HG02571 (cell line): ENCODE data around the gene PTPRM.

Source experiments
- ATAC-seq: cut with Tn5 transposase; IDR thresholded peaks from one replicate; pipeline ENCODE4 v1.9.1; 2021; ENCODE audit warnings: mild to moderate bottlenecking, moderate library complexity; ENCODE audit not compliant: unreplicated experiment

Gene PTPRM

DNA sequence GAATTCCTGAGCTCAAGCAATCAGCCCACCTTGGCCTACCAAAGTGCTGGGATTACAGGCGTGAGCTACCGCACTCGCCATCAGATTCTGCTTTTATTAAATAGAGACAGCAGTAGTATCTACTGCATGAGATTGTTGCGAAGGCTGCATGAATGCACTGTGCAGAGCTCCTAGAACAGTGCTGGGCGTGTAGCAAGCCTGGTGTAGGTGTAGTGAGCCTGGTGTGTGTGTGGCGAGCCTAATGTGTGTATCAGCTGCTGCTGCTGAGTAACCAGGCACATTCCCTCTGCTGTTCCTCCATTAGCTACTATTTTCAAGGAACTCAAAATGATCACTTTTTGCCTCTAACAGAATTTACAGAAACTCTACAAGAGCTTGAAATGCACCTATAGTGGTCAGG is 57.6 kb downstream of the PTPRM start:
- no peak for ATAC-seq

DNA sequence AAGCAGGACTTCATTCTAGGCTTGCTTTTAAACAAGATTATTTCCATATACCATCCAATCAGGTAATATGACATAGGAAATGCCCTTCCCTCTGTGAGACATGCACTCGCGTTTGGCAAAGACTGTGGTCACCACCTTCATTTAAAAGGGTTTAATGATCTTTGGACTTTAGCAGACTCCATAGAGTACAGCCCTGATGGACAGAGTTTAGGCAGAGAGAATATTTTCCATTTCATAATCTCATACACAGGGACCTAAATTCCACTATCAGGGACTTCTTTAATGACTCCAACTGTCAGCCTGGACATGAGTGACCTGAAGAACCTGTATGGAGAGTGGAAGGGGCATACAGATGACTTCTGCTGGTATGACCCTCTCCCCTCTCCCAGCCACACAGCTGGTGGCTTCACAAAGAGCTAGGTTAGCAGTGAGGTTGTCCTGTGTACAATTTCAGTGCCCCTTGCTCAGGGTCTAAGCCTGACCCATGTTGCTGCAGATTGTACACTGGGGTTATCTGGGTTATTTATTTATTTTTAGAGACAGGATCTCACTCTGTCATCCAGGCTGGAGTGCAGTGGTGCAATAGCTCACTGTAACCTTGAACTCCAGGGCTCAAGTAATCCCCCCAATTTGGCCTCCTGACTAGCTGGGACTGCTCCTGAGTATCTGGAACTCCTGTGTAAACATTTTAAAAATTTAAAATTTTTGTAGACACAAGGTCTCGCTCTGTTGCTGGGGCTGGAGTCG is 59.2 kb downstream of the PTPRM start:
- ATAC-seq: no peak

DNA sequence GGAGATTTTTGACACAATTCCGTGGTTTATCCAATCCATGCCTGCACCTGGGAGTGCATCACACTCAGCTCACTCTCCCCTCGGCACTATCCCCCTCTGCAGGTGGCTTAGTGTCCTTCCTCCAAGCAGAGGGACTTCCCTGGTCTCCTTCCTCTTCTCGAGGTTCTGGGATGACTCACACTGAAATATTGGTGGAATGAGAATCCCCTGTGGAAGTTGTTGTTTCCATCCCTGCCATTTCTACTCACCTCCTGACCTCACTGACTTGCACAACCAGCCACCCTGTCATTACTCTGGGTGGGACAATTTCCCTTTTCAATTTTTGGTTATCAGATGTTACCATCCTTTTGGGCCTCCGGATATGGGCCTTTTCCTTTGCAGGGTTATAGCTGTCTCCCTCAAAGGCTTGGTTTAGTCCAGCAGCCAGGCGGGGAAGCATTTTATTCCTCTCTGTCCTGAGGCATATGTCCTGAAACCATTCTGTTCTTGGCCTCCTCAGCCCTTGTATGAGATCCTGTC is 59.9 kb downstream of the PTPRM start:
- ATAC-seq: no peak

DNA sequence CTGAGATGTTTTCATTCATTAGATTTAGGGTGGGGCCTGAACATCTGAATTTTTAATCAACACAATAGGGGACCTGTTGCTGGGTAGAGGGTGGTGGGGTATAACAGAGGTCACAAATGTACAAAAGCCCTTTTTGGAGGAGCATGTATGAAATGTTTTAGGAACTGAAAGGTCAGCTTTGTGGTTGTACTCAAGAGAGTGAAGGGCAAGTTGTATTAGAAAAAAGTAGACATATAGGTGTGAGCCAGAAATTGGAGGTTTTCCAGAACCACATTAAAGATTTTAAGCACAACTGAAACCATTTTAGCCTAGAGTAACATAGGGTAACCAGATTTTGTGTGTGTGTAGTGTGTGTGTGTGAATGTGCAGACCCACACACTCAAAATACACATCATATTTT is 62.3 kb downstream of the PTPRM start:
- no peak for ATAC-seq

DNA sequence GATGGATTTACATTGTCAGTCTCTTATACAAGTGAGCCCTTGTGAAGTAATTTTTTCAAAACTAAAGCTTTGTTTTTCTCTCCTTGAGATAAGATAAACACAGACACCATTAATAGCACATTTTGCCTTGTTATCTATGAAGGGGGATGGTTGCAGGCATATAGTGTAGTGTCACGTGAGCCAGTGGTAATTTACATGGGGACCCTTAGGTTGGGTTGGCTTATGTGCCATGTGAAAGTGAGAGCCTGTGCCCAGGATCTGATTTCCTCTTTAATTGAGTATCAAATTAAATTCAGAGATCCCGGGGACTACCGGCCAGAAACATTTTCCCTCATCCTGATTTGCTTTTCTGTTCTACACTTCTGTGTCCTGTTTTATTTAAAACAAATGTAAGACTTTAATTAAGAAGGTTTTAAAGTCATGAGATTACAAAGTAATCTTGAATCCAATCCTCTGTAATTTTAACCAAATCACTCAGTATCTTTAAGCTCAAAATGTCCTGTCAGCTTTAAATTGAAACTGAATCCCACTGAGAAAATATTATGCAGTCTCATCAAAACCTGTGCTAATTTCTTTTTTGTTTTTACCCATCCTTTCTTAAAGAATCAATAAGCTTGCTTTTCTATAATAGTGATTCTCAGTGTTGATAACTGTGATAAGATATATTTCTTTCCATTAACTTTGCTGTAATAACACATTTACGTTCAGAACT is 63.8 kb downstream of the PTPRM start:
- no peak for ATAC-seq

DNA sequence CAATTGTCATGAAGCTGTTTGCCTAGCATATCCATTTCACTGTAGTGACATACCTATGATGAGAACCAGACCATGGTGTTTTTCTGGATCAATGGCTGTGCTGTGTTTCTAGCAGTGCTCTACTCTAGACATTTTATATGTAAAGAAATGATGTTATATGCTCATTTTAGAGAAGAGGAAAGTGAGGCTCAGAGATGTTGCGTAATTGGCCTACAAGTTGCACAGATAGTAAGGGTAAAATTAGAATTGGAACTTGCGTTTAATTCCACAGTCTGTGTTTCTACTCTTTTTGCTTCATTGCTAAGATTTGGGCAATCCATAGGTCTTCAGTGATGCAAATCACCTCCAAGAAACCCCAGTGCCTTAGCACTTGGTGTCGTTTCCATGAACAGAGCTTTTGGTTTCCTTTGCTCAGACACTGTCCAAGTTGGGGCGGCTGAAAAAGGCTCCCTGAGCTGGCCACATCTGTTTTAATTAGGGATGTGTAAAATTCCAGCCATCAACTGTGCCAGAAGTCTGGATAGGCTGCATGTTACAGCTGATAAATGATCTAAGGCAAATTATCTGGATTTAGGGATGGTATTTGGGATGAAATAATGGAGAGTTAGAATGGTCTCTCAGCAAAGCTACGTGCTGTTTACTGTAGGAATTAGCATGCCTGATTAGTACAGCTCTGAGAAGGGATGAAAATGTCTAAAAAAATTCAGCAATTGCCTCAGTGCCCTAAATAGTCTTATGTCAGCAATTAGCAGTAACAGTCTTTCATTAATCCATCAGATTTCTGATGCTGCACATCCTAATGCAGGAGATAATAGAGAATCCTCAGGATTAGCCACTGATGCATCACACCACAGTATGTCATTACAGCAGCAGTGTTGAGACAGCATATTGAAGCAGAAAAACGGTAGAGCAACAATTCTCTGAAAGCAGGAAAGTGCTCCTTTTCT is 65.3 kb downstream of the PTPRM start:
- ATAC-seq: no peak

DNA sequence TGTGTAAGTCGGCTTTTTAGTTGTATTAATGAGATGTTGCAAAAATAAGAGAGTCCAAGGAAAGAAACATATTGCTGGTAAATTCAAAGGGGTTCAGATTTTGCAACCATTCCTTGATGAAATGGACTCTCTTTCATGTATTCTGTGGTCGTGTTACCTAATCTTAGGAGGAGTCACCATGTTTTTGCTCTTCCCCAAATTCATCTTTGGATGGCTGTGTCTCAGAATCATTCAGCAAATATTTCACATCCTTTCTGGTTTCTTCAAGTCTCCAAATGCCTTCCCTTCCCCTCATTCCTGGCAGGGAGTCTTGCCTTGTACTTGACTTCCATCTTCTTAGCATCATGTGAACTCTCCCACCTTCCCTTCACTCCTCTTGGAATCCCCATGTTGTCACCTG is 66.1 kb downstream of the PTPRM start:
- no peak for ATAC-seq

DNA sequence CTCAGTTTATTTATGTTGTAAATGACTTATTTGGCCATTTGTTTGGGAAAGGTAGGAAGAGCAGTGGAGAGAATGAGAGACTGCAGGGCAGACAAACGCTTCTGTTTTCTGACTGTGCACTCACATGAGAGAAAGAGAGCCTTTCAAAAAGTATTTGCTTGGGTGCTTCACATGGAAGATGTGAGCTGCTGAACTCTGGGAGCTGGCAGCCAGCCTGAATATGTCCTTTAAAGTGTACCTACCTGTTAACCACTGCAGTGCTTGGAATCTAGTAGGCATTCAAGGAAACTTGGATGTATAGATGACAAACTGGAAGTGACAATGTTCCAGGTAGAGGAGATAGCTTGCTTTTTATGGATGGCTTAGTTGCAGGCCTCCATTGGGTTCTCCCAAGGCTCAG is 68.8 kb downstream of the PTPRM start:
- ATAC-seq: no peak

DNA sequence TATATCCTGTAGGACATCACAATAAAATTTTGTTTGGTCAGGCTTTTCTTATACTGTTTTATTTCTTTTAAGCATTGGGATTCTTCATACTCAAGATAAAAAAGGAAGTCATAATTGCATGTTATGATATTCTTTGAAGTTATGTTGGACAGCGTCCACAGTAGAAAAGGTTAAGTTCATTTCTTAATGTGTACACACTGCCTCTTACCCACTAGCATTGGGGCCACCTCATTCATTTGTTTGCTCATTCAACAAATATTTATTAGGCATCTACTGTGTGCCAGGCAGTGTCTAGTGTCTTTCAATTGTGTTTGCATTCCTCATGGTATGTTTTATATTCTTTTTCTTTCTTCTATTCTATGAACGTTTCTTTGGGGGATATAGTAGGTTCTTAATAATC is 70.2 kb downstream of the PTPRM start:
- ATAC-seq: no peak

DNA sequence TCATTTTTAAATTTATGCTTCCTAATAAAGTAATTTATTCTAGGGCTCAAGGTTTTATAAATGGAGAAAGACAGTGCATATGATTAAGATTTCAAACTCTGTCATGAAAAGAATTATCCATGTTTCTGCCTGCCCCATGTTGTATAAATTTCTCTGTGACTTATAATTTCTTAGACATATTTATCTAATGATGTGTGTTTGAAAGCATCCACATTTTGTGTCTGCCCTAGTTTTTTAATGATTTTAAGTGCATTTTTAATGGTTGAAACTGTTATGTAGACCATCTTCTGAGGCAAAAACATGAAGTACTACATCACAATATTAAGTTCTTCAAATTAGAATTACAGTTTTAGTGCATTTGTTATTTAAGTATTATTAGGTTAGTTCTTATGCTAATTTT is 71.2 kb downstream of the PTPRM start:
- no peak for ATAC-seq

DNA sequence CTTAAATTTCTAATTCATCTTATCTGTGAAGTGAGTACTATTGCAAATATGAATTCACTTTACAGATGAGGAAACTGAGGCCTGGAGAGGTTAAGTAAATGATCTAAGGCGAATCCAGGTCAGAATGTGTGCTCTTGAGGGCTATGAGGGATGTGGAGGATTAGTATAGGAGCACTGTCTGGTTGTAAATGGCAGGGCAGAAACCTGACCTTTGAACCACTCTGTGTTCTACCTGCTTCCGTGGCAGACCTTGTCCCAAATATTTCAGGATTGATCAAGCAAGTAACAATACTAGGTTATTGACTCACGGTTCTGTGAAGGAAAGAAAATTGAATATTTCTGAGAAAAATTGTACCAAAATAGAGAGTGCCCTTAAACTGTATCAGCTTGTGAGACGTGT is 74.7 kb downstream of the PTPRM start:
- no peak for ATAC-seq

DNA sequence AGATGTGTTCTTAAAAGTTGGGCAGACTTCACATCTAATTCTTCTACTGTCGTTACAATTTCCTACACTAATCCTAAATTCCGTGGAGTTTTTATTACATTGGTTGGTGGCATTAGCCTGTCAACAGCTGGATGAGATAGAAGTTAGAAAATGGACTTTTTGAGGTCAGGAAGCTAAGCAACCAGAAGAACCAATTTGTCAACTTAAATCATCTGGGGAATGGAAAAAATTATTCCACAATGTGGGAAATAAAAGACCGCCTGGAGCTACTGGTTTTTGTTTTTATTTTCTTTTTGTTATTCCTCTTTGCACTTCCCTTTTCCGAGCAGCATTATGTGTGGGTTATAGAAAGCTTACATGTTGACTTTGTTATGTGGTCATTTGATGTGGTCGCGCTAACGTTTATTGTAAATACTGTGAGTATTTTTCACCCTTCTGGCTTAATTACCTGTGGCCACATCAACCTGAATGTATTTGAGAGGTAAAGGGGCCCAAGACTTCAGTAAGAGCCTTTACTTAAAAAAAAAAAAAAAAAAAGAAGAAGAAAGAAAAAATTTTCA is 75.3 kb downstream of the PTPRM start:
- no peak for ATAC-seq

DNA sequence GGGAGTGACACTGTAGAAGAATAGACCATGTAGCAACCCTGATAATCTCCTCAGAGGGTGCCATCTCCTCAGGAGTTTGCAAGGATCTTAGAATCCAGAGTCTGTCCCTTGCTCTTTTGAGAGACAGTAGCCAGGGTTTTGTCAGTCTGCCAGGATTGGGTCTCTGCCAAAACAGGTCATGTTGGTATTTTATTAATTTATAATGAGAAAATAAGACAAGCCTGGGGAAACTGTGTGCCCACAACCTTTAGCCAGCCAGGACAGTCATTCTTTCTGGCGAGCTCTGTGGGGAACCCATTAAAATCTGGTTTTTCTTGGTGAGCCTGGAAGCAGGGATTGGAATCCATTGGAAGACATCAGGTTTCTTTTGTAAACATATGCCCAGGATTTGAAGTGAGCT is 78.6 kb downstream of the PTPRM start:
- ATAC-seq: no peak

DNA sequence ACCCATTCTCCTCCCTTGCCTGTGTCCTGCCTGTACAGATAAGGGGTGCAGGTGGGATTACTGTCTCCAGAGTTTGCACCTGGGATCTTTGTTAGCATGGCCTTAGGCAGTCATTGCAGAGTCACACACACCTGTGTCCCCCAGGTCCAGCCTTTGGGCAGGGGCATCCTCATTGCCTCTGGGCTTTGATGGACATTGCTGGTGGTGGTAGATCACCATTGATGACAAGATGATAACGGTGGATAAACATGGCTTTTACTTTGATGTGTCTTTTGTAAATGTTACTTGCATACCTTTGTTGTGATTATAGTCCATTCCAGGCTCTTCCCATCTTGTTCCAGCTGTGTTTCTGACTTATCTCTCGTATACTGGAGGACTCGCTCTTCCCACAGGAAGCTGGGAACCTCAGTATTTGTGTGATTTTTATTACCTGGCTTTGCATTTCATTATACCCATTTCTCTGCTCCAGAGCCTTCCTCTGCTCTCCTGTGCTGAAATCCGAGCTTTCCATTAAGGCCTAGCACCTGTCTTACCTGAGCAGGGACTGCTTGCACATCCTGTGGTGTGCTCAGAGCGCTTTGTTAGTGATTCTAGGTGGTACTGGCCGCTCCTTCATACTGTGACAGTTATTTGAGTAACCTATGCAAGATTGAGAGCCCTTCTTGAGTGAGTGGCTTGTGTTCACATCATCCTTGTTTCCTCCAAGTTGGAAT is 79.2 kb downstream of the PTPRM start:
- no peak for ATAC-seq

DNA sequence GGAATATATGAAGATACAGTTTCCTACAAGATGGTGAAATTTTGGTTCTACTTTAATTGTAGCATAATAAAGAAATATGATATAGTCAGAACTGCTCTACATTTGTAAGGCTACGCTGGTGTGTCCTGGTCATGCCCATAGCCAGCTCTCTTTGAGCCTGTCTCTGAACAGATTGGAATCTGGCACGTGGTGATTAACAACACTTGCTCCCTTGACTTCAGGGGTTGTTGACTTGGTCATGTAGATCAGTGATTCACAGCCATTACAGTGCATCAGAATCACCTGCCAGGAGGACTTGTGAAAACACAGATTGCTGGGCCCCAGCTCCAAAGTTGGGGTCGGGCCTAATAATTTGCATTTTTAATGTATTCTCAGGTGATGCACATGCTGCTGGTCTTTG is 80.4 kb downstream of the PTPRM start:
- ATAC-seq: no peak

DNA sequence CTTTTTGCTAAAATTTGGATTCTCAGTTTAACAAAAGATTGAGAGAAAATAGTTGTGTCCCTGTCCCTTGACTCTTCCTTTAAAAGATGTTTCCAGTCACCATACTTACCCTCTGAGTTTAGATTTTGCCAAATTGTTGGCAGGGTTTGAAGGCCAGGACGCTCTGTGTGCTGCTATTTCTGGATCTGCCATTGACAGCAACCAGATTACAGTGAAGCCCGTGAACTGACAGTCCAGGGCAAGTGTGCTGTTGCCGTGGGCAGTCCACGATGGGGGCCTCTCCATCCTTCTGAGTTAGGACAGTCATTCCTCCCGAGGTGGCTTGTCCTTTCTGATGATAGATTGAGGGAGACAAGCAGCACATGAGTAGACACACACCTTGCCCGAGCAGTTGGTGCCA is 89.9 kb downstream of the PTPRM start:
- ATAC-seq: no peak

DNA sequence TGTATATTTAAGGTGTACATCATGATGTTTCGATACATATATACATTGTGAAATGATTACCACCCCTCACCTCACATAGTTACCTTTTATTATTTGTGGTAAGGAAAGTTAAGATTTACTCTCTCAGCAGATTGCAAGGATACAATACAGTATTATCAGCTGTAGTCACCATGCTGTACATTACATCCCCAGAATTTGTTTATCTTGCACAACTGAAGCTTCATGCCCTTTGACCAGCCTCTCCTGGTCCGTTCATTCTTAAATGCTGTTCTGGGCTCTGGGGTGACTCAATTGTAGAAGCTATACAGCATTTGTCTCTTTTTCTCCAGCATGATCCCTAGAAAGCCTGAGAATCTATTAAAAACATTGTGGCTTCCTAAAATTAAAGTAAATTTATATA is 90.8 kb downstream of the PTPRM start:
- no peak for ATAC-seq

DNA sequence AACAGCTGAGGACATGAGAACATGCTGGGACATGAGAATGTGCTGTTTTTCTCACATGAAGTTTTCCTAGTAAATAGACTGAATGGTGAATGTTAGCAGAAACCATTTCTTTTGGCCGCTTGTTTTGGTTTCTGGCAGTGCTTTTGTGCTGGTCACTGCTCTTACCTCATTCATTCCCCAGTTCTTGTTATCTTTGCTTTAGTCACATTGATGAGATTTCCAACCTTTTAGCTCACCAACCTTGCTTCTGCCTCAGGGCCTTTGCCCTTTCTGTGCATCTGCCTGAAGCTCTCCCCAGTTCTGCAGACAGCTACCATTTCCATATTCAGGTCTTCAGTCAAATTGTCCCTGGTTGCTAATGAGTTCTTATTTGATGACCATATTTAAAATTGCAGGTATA is 91.6 kb downstream of the PTPRM start:
- no peak for ATAC-seq

DNA sequence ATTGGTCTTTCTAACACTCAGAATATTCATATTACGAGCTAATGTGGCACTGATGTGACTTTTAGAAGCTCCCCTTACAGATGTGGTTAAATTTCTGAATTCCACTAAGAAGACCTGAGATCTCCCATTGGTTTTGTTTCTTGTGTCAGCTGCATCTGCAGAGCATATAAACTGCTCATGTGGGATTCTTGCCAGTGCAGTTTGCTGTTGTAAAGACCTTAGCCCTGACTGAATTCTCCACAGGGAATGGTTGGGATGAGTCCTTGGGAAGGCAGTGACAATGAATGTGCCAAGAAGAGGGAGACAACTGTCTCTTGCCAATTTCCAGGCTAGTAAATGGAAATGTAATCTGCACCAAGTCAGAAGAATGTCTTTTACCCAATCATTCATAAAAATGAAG is 94.1 kb downstream of the PTPRM start:
- no peak for ATAC-seq

DNA sequence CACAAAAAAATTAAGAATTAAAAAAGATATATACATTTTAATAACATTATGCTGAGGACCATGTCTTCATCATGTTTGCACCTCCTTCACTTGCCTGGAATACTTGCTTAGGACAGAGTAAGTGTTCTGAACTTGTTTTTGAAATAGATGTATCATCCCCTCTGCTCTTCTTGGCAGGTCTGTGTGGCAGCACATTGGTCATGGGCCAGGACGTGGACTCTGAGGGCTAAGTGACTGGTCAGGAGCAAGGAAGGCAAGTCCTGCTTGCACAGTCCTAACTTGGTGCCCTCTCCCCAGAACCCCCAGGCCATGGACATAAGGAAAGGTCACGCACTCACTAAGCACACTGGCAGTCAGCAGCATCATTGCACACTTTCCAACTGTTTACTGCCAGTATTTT is 95.8 kb downstream of the PTPRM start:
- ATAC-seq: no peak
